Activated gamma-delta T cell treated with Interleukin-2 at 50 U/mL for 16 hours (primary cell): ENCODE results near the gene PACRG.

Experiments
- DNase-seq: peaks from one replicate; pipeline ENCODE4 v3.0.0-alpha.2; 2020

Gene PACRG

DNA sequence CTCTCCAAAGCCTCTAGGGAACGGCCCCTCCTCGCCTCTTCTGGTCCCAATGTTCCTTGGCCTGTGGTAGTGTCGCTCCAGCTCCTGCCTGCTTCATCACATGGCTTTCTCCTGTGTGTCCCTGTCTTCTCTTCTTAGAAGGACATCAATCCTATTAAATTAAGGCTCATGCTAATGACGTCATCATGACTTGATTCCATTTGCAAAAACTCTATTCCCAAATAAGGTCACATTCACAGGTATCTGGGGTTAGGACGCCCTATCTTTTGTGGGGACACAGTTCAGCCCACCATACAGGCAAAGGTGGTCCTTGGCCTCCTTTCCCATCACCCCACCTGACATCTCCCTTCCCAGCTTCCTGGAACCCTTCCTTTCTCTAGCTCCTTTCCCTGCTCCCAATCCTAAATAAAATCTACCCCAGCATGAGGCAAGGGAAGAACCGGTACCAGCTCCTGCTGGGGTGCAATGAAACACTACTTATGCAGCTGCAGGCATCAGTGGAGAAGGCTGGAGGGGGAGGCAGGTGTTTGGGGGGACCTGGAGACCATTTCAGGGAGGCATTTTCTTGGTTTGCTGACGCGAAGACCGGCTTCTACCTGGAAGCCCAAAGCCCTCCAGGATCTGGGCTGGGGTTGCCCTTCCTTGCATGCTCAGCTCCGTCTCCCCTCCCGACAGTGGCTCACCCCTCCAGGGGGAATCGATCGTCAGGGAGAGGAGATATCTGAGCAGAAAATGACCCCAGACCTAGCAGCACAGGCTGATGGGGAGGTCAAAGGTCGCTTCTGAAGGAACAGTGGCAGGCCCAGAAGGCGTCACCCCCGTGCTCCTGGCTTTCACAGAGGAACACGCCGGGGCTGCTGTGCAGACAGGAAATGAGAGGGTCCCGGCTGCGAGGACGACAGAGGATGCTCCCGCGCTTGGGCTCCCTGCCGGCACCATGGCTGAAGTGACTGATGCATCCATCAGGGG, 615.1 kb downstream of the PACRG start:
- DNase-seq: no peak

DNA sequence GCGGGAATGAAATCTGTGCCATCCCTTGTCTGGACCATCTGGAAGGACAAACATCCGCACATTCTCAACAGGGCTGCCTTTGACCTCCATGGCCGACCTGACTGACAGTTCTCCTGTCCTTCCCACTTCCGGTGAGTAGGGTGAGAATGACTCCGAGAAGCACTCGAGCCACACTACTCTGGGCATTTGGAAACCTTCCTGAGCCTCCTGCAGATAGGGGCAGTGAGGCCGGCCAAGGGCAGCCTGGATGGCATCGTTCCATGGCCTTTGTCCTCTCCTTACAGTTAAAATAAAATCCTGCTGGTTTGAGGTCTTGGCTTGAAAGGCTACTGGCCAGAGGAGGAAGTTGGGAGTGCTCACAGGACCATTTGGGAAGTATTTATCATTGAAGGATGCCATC, 615.8 kb downstream of the PACRG start:
- no peak for DNase-seq

DNA sequence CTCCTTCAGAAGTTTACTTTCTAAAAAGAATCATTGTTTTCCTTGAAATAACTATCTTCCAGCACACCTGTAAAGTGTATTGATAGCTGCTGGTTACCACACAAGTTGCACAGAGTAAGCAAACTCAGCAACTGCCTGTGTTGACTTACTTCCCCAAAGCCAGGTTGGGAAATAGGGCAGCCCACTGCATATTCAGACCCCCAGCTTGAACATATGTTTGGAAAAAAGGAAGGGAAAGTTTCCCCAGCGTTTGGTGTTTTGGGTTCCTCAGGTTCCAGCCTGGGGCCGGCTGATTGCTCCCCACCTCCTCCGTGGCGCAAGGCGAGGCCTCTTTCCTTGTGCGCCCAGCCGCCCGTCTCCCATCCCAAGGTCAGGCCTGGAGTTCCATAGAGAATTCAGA, 616.6 kb downstream of the PACRG start:
- no peak for DNase-seq

DNA sequence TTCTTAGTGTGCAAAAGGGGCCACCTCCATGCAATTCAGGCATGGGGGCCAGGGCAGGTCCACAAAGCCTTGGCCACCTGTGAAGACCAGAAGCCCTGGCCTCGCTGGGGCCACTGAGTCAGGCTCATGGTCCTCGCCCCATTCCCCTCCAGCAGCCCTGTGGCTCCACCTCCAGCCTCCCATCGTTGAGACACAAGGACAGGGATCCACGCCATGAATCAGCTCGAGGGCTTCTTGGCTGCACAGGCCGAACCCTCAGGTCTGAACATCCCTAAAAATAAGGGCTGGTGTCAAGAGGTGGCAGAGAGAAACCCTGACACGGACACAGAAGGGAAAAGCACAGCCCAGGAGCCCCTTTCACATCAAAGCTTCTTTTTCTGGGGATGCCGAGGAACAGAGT, 618.2 kb downstream of the PACRG start:
- no peak for DNase-seq

DNA sequence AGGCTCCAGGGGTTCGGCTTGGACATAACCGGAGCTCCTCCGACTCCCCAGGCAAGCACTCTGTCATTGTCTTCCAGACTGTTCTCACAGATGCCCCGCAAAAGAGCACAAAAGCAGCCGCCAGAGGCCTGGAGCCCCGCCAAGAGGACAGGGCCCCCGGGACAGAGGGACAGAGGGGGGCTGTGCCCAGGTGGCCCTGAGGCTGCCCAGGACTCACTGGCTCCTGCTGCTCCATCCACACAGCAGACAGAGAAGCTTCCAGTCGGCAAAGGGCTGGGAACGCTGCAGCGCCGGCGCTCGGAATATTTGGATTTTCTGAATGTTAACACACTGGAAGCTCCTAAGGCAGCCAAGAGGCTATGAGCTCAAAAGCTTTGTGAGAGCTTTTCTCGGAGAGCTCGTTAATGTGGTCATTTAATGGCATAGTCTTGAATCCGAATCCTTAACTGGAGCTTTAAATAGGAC, 618.8 kb downstream of the PACRG start:
- DNase-seq: no peak

DNA sequence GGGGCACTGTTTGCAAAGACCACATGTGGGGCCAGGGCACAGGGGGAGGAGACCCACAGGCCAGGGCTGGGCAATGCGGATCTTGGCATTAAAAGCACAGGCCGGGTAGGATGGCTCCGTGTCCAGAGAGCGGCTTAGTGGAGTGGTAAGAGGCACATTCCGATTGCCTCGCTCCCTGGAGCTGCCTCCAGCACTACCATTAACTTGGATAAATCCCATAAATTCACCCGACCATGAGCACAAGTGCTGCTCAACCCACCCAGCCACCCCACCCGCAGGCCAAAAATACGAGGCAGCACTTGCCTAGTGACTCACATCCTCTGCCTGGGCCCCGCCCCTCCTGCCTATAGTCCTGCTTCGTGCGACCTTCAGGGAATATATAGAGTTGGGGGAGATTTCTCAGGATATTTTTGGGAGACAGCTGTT, 619.3 kb downstream of the PACRG start:
- DNase-seq: no peak

DNA sequence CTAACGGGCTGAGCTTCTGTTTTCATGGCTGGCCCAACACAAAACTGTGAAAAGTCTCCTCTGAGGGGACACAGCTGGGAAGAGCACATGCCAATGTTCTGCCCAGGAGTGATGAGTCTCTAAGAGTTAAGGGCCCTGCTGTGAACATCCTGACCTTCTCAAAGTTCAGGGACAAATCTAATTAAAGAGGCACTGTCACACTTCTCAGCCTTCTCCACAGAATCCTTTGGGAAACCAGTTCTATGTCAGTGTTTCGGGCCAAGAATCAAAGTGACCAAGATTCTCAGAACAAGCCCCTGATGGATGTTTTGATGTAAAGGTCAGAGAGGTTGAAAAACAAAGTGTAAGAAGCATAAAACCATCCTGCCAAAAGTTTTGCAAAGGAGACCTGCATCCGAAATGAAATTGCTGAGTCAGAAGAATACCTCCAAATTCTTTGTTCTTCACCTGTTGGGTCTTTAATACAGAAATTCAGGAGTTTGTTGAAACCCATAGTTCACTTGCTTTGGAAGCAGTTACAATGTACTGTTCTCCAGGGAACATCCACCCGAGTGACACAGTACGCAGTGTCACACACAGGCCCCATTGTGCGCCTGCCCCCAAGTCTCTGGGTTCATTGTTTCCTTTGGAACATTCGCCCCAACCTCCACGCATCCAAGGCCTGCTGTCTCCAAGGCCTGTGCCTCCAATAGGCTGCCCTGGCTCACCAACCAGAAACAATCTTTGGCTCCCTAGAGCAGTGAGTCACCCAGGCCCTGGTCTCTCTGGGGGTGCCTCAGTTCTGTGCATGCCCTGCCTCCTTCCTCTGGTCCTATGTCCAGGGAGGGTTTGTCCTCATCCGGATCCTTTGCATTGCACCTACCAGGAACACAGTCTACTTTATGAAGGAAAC, 621.3 kb downstream of the PACRG start:
- DNase-seq: no peak

DNA sequence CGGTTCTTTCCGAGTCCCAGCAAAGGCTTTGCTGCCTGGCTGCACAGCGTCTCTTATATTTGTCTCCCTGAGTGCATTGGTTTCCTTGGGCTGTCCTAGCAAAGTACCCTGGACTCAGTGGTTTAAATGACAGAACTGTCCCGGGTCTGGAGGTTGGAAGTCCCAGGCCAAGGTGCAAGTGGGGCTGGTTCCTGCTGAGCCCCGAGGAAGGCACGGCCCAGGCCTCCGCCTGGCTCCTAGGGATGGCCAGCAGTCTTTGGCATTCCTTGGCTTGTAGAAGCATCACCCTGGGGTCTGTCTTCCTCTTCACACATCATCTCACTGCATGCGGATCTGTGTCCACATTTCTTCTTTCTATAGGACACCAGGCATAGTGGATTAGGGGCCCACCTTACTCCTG, 621.9 kb downstream of the PACRG start:
- DNase-seq: no peak

DNA sequence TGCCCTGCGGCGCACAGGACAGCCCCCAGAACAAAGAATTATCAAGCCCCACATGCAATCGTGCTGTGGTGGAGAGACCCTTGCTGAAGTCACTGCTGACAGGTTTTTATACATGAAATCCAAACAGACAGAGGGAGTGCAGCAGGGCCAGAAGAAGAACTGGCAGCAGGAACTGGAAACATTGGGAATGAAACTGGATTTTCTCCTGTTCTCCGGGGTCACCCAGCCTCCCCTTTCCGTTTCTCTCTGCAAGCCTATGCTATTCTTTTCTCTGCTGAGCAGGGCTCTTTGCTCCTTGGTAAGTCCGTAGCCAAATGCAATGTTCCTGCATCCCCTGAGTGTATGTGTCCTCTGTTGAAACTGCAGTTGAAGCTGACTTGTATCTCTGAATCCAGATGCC, 623.2 kb downstream of the PACRG start:
- no peak for DNase-seq

DNA sequence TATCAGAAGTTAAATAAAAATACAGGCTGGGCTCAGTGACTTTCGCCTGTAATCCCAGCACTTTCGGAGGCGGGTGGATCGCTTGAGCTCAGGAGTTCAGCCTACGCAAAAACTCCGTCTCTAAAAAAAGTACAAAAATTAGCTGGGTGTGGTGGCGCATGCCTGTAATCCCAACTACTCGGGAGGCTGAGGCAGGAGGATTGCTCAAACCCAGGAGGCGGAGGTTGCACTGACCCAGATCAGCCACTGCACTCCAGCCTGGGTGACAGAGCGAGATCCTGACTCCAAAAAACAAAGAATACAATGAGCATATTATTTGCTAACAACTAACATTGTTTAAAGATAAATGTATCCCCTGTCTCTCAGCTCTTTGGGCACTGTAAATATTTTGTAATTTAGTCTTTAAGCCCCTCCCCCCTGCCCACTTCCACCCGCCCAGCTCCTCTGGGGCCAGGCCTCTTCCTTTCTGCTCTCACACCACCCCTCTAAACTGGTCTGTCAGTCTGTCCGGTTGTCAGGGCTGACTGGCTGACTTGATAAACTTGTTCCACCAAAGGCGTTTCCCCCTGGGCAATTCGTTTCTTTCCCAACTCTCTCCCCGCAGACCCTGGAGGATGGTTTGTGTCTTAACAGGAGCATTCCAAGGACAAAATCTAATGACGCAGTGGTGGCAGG, 624.4 kb downstream of the PACRG start:
- no peak for DNase-seq

DNA sequence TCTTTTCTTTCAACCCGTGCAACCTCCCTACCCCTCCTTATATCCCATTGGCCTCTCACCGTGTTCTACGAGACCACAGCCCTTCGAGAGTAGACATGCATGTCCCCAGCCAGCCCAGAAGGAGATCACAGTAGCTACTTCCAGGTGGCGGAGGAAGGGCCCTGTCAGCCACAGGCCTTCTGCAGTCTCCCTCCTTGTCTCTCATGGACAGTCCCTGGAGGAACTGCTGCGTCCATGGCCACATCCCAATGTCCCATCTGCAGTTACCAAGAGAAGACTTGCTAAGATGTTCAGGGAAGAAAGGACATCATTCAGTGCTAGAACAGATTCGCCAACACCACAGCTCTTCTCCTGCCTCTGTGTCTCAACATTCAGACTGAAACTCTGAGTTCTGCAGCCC, 625.2 kb downstream of the PACRG start:
- DNase-seq: no peak

DNA sequence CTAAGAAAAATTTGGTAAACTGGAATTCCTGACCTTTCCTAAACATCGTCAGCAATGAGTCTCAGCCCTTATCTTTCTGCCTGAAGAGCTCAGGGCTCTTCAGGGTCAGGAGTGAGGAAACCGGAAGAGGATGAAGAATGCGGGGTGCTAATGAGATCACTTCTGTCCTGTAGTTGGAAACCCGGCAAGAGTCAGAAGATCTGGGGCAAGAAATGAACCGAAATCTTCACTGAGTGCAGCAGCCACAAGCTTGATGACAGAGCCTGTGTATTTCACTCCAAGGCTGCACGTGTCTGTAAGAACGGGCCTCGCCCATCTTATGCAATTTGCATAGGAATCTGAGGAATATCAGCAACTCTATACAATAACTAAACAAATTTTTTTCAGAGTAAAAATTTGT, 626.3 kb downstream of the PACRG start:
- DNase-seq: no peak

DNA sequence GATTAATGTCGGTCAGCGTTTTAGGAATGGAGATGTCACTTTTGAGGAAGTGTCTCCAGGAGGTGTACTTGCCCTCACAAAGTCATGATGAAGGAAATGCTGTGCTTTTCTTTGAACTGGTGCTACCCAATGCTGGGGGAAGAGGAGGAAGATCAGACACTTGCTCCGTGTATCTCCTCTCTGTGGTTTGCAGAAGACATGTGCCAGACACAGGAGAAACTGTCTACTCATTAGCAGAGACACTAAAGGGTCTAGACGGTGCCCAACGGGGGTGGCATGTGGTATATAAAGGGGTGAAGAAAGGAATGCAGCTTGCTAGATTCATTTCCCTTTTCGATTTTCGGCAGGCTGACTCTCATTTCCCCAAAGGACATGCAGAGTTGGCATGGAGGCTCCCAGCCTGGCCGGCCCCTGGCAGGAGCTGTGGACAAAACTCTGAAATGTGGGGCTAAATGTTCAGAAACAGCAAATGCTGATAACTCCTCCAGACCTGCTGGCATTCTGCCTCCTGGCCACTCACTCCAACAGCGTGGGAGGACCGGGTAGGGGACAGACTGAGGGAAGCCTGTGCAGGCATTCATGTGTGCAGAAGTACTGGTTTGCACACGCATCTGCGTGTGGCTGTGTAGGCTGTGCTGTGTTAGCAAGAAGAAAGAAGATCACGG, 627.1 kb downstream of the PACRG start:
- no peak for DNase-seq

DNA sequence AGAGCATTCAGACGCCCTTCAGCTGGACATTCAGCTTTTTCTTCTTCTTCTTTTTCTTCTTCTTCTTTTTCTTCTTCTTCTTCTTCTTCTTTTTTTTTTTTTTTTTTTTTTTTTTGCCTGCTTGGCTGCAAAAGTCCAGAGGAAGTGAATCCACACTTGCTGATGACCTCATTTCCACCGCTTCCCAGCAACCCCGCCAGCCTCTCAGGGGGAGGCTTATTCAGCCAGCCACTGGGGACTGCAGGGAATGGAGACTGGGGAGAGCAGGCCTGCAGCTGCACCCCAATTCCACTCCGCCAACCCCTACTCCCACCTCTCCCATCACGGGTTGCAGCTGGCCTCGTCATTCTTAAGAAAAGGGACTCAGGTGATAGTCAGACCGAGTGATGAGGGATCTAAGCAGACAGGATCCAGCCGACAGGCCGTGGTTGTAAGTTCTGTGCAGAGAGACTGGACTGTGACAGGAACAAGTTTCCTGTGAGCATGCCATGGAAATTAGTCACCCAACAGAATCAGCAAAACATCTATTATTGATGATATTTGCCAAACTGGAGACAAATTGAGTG, 627.7 kb downstream of the PACRG start:
- no peak for DNase-seq

DNA sequence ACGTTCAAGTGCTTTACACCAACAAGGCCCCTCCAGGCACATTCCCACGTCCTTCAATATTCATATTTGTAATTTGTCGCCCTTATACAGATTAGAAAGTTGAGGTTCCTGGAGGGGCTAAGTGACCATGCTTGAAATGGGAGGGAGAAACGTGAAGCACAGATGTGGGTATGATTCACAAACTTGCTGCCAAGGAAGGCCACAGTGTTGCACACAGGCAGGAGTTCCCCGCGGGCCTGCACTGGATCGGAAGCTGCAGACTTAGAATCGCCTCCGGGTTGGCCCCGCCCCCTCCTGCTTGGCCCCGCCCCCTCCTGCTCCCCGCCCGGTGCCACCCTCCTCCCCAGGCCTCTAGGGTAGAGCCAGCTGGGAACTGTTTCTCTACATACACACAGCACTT, 628.5 kb downstream of the PACRG start:
- DNase-seq: no peak

DNA sequence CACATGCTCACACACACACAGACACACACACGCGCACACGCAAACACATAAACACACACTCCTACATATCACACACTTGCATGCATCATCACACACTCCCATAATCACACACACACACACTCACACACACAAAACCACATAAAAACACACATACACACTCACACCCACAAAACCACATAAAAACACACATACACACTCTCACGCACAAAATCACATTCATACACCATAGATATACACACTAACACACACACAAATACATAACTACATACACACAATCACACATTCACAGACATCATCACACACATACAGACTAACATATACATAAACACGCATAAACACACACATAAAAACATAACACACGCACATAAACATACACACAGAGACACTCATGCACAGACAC, 629.0 kb downstream of the PACRG start:
- no peak for DNase-seq

DNA sequence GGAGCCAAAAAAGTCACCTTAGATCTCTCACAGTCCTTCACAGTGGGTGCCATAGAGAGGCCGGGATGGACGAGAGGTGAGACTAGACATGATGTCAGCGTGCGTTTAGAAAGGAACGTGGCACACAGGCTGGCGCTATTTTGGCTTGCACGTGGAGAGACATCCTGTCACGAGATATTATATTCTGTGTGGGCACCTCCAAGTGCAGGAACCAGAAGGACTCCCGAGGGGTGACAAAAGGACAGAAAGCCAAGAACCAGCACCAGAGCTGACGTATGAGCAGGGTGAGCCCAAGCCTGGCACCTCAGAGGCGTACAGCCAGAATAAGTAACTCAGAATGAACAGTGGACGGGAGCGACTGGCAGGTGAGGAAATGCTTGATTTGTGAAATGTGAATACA, 636.9 kb downstream of the PACRG start:
- no peak for DNase-seq
